Astrocyte (in vitro differentiated cells and primary cell): ENCODE data around the gene GRIN2A.

Experiments
- EZH2 ChIP-seq: IDR thresholded peaks from 2 replicates; pipeline ENCODE4 v1.6.1; 2012; ENCODE audit warnings: mild to moderate bottlenecking, low read length, inconsistent platforms; ENCODE audit not compliant: insufficient read depth
- TF ChIP-seq, protein P1 (sequence below): IDR thresholded peaks from 2 replicates; pipeline ENCODE4 v1.5.1; 2011; ENCODE audit warnings: low read depth, mild to moderate bottlenecking, inconsistent platforms, low read length, moderate library complexity; ENCODE audit not compliant: insufficient read depth

DNA sequence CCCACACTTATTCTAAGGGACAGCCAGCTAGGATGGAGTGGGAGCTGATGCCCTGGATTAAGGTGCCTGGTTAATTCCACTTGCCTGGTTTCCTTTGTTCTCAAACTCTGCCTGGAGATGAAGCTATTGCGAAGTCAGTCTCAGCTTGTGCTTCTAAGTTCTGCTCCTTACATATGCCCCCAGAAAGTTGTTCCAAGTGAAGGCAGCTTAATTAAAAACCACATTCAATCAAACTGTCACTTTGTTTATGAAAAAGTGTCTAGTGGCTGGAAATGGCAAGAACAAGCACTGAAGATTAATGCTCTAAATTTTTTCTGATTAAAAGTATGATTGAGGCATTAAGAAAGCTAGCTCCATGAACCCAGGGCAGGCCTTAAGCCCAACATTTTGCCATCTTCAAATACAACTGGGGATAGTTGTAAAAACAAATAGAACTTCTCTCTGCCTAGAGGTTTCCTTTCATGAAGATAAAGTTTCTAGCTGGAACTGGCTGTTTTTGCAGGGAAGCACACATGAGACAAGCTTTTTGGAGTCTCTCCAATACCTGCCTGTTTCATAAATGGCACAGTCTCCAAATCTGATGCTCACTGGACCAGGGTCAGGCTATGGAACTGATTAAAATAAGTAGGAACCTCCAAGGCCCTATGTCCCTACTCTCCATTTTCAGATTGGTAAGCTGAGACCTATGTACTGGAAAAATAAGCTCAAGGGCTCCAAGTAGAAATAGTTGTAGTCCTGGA lies 100.9 kb downstream of the GRIN2A start:
- TF ChIP-seq, protein P1, sequence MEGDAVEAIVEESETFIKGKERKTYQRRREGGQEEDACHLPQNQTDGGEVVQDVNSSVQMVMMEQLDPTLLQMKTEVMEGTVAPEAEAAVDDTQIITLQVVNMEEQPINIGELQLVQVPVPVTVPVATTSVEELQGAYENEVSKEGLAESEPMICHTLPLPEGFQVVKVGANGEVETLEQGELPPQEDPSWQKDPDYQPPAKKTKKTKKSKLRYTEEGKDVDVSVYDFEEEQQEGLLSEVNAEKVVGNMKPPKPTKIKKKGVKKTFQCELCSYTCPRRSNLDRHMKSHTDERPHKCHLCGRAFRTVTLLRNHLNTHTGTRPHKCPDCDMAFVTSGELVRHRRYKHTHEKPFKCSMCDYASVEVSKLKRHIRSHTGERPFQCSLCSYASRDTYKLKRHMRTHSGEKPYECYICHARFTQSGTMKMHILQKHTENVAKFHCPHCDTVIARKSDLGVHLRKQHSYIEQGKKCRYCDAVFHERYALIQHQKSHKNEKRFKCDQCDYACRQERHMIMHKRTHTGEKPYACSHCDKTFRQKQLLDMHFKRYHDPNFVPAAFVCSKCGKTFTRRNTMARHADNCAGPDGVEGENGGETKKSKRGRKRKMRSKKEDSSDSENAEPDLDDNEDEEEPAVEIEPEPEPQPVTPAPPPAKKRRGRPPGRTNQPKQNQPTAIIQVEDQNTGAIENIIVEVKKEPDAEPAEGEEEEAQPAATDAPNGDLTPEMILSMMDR = no peak
- no peak for TF ChIP-seq EZH2
